Endothelial cell of umbilical vein (primary cell): ENCODE results near the gene MALT1.

Experiments used
- EZH2 ChIP-seq: IDR thresholded peaks from 2 replicates; pipeline ENCODE4 v1.6.1; 2012; ENCODE audit warnings: borderline replicate concordance, low read depth, mild to moderate bottlenecking, moderate library complexity, low read length, inconsistent platforms; ENCODE audit not compliant: severe bottlenecking
- FOS ChIP-seq: IDR thresholded peaks from 2 replicates; pipeline ENCODE4 v1.6.1; 2011; ENCODE audit warnings: mild to moderate bottlenecking, low read length, moderate library complexity, borderline replicate concordance; ENCODE audit not compliant: insufficient read depth
- GATA2 ChIP-seq: IDR thresholded peaks from 2 replicates; pipeline ENCODE4 v1.7.0; 2011; ENCODE audit warnings: low read depth, mild to moderate bottlenecking, moderate library complexity, mixed read lengths, low read length; ENCODE audit not compliant: insufficient read length, insufficient read depth
- JUN ChIP-seq: IDR thresholded peaks from 2 replicates; pipeline ENCODE4 v1.6.1; 2011; ENCODE audit warnings: borderline replicate concordance, low read depth; ENCODE audit not compliant: insufficient read length, insufficient read depth
- MYC ChIP-seq: IDR thresholded peaks from one replicate; pipeline ENCODE4 v1.6.1; 2011; ENCODE audit warnings: mild to moderate bottlenecking, low read depth, low read length
- POLR2A ChIP-seq: IDR thresholded peaks from 2 replicates; pipeline ENCODE4 v1.6.1; 2012; ENCODE audit warnings: low read depth, mild to moderate bottlenecking, control low read depth, low read length
- POLR2AphosphoS5 ChIP-seq: IDR thresholded peaks from 2 replicates; pipeline ENCODE4 v1.6.1; 2012; ENCODE audit warnings: low read depth, mild to moderate bottlenecking, control low read depth, low read length, moderate library complexity; ENCODE audit not compliant: insufficient read depth
- TF ChIP-seq, protein P1 (sequence below), 2 donors: IDR thresholded peaks; 1 replicate in 1 of 2; 2 replicates in 1 of 2; pipeline ENCODE4 v1.5.1; 2011; ENCODE audit warnings: low read length in 2 of 2, mild to moderate bottlenecking in 2 of 2, moderate library complexity in 2 of 2, control low read depth in 1 of 2, inconsistent platforms in 1 of 2, low read depth in 1 of 2; ENCODE audit not compliant: insufficient read depth in 1 of 2; ENCODE audit errors: extremely low read depth in 1 of 2
- TF ChIP-seq, protein P2 (sequence below): IDR thresholded peaks from 2 replicates; pipeline ENCODE4 v1.6.1; 2011; ENCODE audit not compliant: insufficient read depth, insufficient read length

DNA sequence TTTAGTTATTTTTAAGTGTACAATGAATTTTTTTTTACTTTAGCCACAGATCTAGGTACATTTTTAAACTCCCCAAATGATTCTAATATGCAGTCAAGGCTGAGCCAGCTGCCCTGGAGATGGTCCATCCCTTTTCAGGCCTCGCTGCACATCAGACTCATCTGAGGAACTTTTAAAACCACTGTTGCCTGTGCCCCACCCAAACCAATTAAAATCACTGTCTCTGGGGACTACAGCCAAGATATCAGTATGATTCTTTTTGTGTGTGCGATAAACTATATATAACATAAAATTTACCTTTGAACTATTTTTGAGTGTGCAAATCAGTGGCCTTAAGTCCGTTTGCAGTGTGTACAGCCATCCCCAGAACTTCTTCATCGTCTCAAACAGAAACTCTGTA lies 9.1 kb upstream of the MALT1 start:
- TF ChIP-seq, protein P1, sequence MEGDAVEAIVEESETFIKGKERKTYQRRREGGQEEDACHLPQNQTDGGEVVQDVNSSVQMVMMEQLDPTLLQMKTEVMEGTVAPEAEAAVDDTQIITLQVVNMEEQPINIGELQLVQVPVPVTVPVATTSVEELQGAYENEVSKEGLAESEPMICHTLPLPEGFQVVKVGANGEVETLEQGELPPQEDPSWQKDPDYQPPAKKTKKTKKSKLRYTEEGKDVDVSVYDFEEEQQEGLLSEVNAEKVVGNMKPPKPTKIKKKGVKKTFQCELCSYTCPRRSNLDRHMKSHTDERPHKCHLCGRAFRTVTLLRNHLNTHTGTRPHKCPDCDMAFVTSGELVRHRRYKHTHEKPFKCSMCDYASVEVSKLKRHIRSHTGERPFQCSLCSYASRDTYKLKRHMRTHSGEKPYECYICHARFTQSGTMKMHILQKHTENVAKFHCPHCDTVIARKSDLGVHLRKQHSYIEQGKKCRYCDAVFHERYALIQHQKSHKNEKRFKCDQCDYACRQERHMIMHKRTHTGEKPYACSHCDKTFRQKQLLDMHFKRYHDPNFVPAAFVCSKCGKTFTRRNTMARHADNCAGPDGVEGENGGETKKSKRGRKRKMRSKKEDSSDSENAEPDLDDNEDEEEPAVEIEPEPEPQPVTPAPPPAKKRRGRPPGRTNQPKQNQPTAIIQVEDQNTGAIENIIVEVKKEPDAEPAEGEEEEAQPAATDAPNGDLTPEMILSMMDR (IDR thresholded peaks at IDR 0.05; ENCODE audit: extremely low read depth in 1 of 2, insufficient read depth in 1 of 2, low read depth in 1 of 2, low read length in 2 of 2): no peak
- no peak for TF ChIP-seq EZH2
- TF ChIP-seq POLR2A: no peak
- no peak for TF ChIP-seq POLR2AphosphoS5
- TF ChIP-seq FOS: no peak
- no peak for TF ChIP-seq JUN
- TF ChIP-seq, protein P2, sequence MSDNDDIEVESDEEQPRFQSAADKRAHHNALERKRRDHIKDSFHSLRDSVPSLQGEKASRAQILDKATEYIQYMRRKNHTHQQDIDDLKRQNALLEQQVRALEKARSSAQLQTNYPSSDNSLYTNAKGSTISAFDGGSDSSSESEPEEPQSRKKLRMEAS: no peak
- no peak for TF ChIP-seq GATA2
- TF ChIP-seq MYC: no peak
